ENCODE measurements around the gene TUBB. TPM values are rescaled to one million over a fixed set of nuclear protein-coding genes. Genes with fewer than 3 reads are reported as not detected.

Gene TUBB
- total RNA-seq, 1 experiment from 2014 or later: 1,719 TPM

DNA sequence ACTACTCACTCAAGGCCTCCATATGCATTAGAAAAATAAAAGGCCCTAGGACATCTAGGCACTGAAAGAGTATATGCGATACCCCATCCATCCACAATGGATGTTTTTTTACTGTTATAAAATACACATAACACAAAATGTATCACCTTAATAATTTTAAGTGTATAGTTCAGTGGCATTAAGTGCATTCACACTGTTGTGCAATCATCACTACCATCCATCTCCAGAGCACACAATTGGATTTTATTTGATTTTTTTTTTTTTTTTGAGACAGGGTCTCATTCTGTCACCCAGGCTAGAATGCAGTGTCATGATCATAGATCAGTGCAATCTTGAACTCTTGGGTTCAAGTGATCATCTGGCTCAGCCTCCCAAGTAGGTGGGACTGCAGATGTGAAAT, 5.9 kb upstream of the TUBB start:
- Histone ChIP-seq H3K27ac (ENCODE audit: insufficient read length, low read depth, low read length) (no peak overlapping the region), H4K8ac (replicated peaks; ENCODE audit: insufficient read length, low read depth, low read length) (no peak overlapping the region), H4K5ac (ENCODE audit: insufficient read length, low read depth, low read length) (no peak overlapping the region), H2BK120ac (ENCODE audit: low read depth, low read length, poor library complexity, severe bottlenecking) (no peak overlapping the region), H3K23ac (ENCODE audit: insufficient read length, low read depth, low read length) (no peak overlapping the region), H4K20me1 (ENCODE audit: control insufficient read depth, insufficient read depth, insufficient read length) (no peaks in the 10 kb centered on the region), H3K4me2 (ENCODE audit: insufficient read depth, insufficient read length, low read length) (no peak overlapping the region), H2BK20ac (ENCODE audit: low read depth, low read length, poor library complexity, severe bottlenecking) (no peak overlapping the region), H3K27me3 (ENCODE audit: insufficient read depth, low read length) (no peaks in the 10 kb centered on the region), H2BK15ac (ENCODE audit: low read depth, low read length) (no peak overlapping the region), H2AK5ac (ENCODE audit: insufficient read length, low read length) (no peak overlapping the region), H3K9me3 (ENCODE audit: control insufficient read depth, low read depth, low read length) (no peaks in the 10 kb centered on the region), H3K14ac (ENCODE audit: insufficient read depth, low read length) (no peak overlapping the region), H3K18ac (ENCODE audit: insufficient read length, low read depth, low read length) (no peak overlapping the region), H2BK12ac (ENCODE audit: insufficient read length, low read depth, low read length) (no peak overlapping the region), H3K79me2 (ENCODE audit: insufficient read depth, low read length) (no peaks in the 10 kb centered on the region), H3K4ac (ENCODE audit: low read depth, low read length) (no peak overlapping the region), H3K9ac (ENCODE audit: extremely low read depth, insufficient read length, low read length) (no peak overlapping the region), H3K56ac (ENCODE audit: insufficient read length, low read depth, low read length) (no peak overlapping the region), H4K91ac (ENCODE audit: insufficient read length, low read depth, low read length) (no peak overlapping the region), H3K4me1 (ENCODE audit: insufficient read depth, low read length) (no peaks in the 10 kb centered on the region), H3K79me1 (ENCODE audit: insufficient read depth, low read depth, low read length, poor library complexity, severe bottlenecking) (no peaks in the 10 kb centered on the region), H2BK5ac (ENCODE audit: insufficient read length, low read length) (no peak overlapping the region), H2AFZ (ENCODE audit: low read length) (no peak overlapping the region), H3T11ph (ENCODE audit: low read length) (no peak overlapping the region), H3K23me2 (ENCODE audit: insufficient read length, low read depth, low read length, poor library complexity, severe bottlenecking) (peaks cover 6% of the 10 kb centered on the region)
- H3K4me3 Mint-ChIP-seq: no peak overlapping the region
- H3K4me1 Mint-ChIP-seq: peaks cover 16 to 23% of the 10 kb centered on the region in 2 experiments
- H3K9me3 Mint-ChIP-seq: peaks cover 2 to 3% of the 10 kb centered on the region in 2 experiments; a peak in 2 of 5 replicates
- TF ChIP-seq, protein P1, sequence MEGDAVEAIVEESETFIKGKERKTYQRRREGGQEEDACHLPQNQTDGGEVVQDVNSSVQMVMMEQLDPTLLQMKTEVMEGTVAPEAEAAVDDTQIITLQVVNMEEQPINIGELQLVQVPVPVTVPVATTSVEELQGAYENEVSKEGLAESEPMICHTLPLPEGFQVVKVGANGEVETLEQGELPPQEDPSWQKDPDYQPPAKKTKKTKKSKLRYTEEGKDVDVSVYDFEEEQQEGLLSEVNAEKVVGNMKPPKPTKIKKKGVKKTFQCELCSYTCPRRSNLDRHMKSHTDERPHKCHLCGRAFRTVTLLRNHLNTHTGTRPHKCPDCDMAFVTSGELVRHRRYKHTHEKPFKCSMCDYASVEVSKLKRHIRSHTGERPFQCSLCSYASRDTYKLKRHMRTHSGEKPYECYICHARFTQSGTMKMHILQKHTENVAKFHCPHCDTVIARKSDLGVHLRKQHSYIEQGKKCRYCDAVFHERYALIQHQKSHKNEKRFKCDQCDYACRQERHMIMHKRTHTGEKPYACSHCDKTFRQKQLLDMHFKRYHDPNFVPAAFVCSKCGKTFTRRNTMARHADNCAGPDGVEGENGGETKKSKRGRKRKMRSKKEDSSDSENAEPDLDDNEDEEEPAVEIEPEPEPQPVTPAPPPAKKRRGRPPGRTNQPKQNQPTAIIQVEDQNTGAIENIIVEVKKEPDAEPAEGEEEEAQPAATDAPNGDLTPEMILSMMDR (conservative IDR thresholded peaks at IDR 0.05): no peak
- H3K27me3 Mint-ChIP-seq (ENCODE audit: low read depth): no peaks in the 10 kb centered on the region
- no CpG with 5 or more reads among the region's 1 CpG for WGBS (ENCODE audit: extremely low coverage, insufficient read length, low lambda C conversion rate)
- DNase-seq: no peak
- peaks cover 44 to 62% (median 59%) of the 10 kb centered on the region in 3 experiments for H3K36me3 Mint-ChIP-seq (ENCODE audit: insufficient read depth in 1 of 3, low read depth in 3 of 3)
- H3K27ac Mint-ChIP-seq: no peak overlapping the region
